MM.1S (cell line): ENCODE results near the gene GHITM.

Experiments used
- CTCF ChIP-seq: fragments of 300-600 bp; sonication (generic); IDR thresholded peaks from 2 replicates; pipeline ENCODE4 v1.5.1; 2016; ENCODE audit warnings: antibody characterized with exemption, low read length, mixed read lengths
- EZH2 ChIP-seq: fragments of 300-600 bp; sonication (generic); optimal IDR thresholded peaks from 2 replicates; pipeline ENCODE3; 2017; ENCODE audit warnings: low read depth, mild to moderate bottlenecking, antibody characterized with exemption, low read length, mixed read lengths
- EZH2phosphoT487 ChIP-seq: fragments of 300-600 bp; sonication (generic); IDR thresholded peaks from 2 replicates; pipeline ENCODE4 v1.6.1; 2018; ENCODE audit warnings: antibody characterized with exemption, low read length

GRCh38 chr10:84200537-84201243, 61.4 kb downstream of the GHITM start:
- TF ChIP-seq CTCF, result no peak
- TF ChIP-seq EZH2phosphoT487, result no peak
- no peak for TF ChIP-seq EZH2
